Retinal pigment epithelial cell (primary cell): ENCODE data around the gene MGAT5.

Experiments used
- DNase-seq: peaks from one replicate; pipeline ENCODE4 v3.0.0-alpha.2; 2010; ENCODE audit warnings: low read depth
- H3K4me3 ChIP-seq: 2 replicates; pipeline ENCODE4 v1.5.1; 2011; ENCODE audit warnings: mild to moderate bottlenecking, low read length, control low read depth, moderate library complexity
- TF ChIP-seq, protein P1 (sequence below): conservative IDR thresholded peaks from 2 replicates; pipeline ENCODE4 v1.5.1; 2011; ENCODE audit warnings: low read depth, low read length, control low read depth, inconsistent platforms

The MGAT5 gene

DNA sequence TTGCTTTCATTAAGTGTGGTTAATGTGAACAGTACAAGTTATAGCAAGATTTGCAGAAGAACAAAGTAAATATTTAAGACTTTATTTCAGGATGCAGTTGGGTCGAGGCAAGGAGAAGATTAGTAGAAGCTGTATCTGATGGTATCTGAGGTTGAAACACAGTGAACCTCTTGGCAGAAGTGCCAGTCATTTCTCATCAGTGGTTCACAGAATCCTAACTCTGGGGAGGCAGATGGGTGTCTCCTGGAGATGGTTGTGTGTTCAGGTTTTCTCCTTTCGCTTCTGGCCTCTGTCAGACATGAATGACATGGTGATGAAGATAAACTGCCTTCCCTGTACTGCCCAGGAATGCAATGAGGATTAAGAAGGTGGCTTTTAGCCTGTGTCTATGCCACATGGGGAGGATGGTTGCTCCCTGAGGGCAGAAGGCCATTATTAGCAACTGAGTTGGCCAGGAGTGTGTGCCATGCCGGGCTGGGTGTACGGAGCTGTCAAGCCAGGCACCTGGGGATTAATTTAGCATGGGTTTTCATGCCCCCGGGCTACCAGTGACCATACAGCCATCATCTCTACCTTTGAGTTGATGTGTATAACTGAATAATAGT, 28.0 kb downstream of the MGAT5 start:
- H3K4me3 ChIP-seq = no peak overlapping the region
- TF ChIP-seq, protein P1, sequence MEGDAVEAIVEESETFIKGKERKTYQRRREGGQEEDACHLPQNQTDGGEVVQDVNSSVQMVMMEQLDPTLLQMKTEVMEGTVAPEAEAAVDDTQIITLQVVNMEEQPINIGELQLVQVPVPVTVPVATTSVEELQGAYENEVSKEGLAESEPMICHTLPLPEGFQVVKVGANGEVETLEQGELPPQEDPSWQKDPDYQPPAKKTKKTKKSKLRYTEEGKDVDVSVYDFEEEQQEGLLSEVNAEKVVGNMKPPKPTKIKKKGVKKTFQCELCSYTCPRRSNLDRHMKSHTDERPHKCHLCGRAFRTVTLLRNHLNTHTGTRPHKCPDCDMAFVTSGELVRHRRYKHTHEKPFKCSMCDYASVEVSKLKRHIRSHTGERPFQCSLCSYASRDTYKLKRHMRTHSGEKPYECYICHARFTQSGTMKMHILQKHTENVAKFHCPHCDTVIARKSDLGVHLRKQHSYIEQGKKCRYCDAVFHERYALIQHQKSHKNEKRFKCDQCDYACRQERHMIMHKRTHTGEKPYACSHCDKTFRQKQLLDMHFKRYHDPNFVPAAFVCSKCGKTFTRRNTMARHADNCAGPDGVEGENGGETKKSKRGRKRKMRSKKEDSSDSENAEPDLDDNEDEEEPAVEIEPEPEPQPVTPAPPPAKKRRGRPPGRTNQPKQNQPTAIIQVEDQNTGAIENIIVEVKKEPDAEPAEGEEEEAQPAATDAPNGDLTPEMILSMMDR = no peak
- no peak for DNase-seq

DNA sequence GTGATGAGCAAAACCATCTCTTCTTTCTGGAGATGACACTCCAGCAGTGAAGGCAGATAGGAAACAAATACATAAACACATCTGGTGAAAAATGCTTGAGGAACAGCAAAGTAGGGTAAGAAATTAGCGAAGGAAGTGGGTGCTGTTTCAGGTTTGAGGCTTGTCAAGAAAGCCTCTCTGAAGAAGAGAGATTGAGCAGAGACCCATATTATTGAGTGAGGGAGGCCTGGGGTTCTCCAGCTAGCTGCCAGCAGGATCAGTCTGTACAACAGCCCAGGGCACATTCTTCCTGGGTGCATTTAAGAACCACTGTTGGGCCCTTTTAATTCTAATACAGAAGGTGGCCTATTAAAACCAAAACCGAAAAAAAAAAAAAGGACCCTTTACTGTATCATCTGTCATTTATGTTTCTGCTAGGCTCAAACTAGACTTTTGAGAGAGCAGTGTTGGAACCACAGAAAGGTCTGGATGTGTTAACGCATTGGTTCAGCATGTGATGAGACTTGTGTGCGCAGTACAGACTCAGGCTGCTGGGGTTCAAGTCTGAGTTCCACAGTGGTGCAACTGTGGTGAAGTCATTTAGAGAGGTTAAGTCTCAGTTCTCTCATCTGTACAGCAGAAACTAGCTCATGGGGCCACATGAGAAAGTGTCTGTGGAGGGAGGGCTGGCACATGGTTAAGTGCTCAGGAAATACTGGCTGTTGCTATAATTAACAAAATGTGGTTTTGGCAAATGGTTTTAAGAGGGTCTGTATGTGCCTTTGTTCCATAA, 28.9 kb downstream of the MGAT5 start:
- DNase-seq = no peak
- no peak overlapping the region for H3K4me3 ChIP-seq
- TF ChIP-seq, protein P1 = no peak

DNA sequence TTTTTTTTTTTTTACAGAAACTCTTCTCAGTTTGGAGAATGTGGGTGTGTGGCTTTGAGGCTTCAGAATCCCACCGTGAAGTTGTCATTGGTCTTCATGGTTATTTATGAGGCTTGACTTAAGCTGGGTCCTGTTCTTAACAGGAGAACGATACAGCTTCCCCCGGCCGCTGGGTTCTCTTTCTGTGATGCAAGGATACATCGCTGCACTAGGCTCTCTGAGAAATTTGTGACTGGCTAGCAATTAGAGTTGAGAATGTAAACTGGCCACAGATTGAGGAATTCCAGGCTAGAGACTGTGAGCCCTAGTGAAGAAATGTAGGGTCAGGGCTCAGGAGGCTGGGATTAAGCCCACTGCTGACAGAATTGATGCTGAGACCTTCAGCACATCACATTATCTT, 29.8 kb downstream of the MGAT5 start:
- no peak overlapping the region for H3K4me3 ChIP-seq
- no peak for DNase-seq
- TF ChIP-seq, protein P1 = no peak

- TF ChIP-seq, protein P1 = no peak
- no peak for DNase-seq
Observed at GRCh38 chr2:134284119-134284670, 30.3 kb downstream of the MGAT5 start.

DNA sequence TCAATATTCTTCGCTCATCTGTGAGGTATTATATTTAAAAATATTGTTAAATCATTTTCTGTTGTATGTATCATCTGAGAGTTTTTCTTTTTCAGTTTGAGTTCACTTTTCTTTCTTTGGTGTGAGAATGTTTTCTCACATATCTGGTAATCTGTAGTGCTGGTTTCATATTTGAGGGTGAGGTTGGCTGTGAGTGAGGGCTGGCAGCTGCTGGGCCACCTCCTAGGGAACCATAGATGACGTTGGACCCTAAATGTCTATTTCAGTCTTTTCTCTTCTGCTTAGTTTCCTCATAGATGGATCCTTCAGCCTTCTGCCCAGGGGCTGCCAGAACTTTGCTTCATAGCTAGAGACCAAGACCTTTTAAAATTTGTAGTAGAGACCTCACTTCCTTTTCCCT, 33.5 kb downstream of the MGAT5 start:
- TF ChIP-seq, protein P1 = no peak
- no peak overlapping the region for H3K4me3 ChIP-seq
- no peak for DNase-seq

More at GRCh38 chr2:134284119-134284670, 30.3 kb downstream of the MGAT5 start:
- no peak overlapping the region for H3K4me3 ChIP-seq

GRCh38 chr2:134288814-134289213, 34.9 kb downstream of the MGAT5 start:
- TF ChIP-seq, protein P1 = no peak
- DNase-seq = no peak
- no peak overlapping the region for H3K4me3 ChIP-seq

DNA sequence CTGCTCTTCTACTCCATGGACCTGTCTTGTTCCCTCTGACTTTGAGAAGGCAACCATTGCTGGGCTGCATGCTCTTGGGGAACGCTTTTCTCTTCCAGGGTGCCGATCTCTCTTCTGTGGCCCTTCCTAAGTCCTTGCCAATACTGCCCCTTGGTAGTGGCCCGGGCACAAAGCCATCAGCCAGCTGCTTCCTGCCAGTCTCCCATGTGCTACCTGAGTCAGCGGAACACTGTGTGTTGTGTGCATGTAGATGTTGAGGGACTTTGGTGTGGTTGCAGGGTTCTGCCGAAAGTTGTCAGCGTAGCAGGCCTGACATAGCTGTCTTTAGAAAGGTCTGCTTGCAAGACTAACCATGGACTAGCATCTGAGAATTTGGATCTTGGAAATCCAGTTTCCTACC, 35.4 kb downstream of the MGAT5 start:
- H3K4me3 ChIP-seq = no peak overlapping the region
- TF ChIP-seq, protein P1 = no peak
- no peak for DNase-seq
